IMR-90 (cell line): ENCODE results near the gene ABCB4. TPM values are rescaled to one million over a fixed set of nuclear protein-coding genes. Genes with fewer than 3 reads are reported as not detected.

Experiments used
- ATAC-seq: fragments of 200-7000 bp; cut with Tn5 transposase; 2 replicates; pipeline ENCODE4 v1.9.1; 2020; ENCODE audit warnings: low read depth, mild to moderate bottlenecking, moderate library complexity
- BruUV-seq: library from RNA; stranded (reverse); fragments of 400-500 nt; replicated peaks from 2 replicates; lab custom pipeline; 2021; lab: Mats Ljungman, UMichigan
- CTCF ChIA-PET: fragments of 300-600 bp; formaldehyde crosslinking; extraction: SDS; loops from one replicate; lab custom pipeline; 2021; ENCODE audit warnings: antibody characterized with exemption; lab: Yijun Ruan, JAX
- POLR2A ChIA-PET: fragments of 300-600 bp; sonication (Branson Sonifier 250); formaldehyde crosslinking; loops from one replicate; lab custom pipeline; 2022; ENCODE audit warnings: antibody characterized with exemption; ENCODE audit not compliant: unreplicated experiment; lab: Charles Lee
- DNase-seq: peaks from one replicate; pipeline ENCODE4 v3.0.0; 2013
- H2AFZ ChIP-seq: replicated peaks from 2 replicates; pipeline ENCODE3; 2013; ENCODE audit warnings: low read length, mild to moderate bottlenecking; ENCODE audit not compliant: poor library complexity
- H2AK5ac ChIP-seq: 2 replicates; pipeline ENCODE4 v1.6.1; 2013; ENCODE audit warnings: low read depth, low read length, inconsistent platforms
- H2AK9ac ChIP-seq: replicated peaks from 2 replicates; pipeline ENCODE3; 2013; ENCODE audit warnings: mild to moderate bottlenecking, low read depth, low read length, moderate library complexity; ENCODE audit not compliant: poor library complexity
- H2BK120ac ChIP-seq: 2 replicates; pipeline ENCODE4 v1.6.1; 2013; ENCODE audit warnings: low read depth, low read length, inconsistent platforms
- H2BK15ac ChIP-seq: 3 replicates; pipeline ENCODE4 v1.6.1; 2013; ENCODE audit warnings: low read depth, low read length, inconsistent platforms
- H2BK20ac ChIP-seq: 2 replicates; pipeline ENCODE4 v1.6.1; 2013; ENCODE audit warnings: low read depth, mild to moderate bottlenecking, inconsistent platforms, low read length, moderate library complexity
- H2BK5ac ChIP-seq: 2 replicates; pipeline ENCODE4 v1.6.1; 2013; ENCODE audit warnings: mild to moderate bottlenecking, low read depth, low read length, inconsistent platforms; ENCODE audit not compliant: poor library complexity, severe bottlenecking
- H3K14ac ChIP-seq: replicated peaks from 2 replicates; pipeline ENCODE4 v1.6.1; 2013; ENCODE audit warnings: low read depth, low read length, inconsistent platforms
- H3K18ac ChIP-seq: 2 replicates; pipeline ENCODE4 v1.6.1; 2013; ENCODE audit warnings: low read depth, low read length, control low read depth
- H3K23ac ChIP-seq: 2 replicates; pipeline ENCODE4 v1.6.1; 2013; ENCODE audit warnings: low read depth, low read length, inconsistent platforms
- H3K27ac ChIP-seq: 2 replicates; pipeline ENCODE4 v1.5.1; 2013; ENCODE audit warnings: mild to moderate bottlenecking, control low read depth, low read length; ENCODE audit not compliant: insufficient read depth
- H3K27me3 ChIP-seq: 2 replicates; pipeline ENCODE4 v1.6.1; 2013; ENCODE audit warnings: low read length; ENCODE audit not compliant: control insufficient read depth, insufficient read depth
- H3K36me3 ChIP-seq: 2 replicates; pipeline ENCODE4 v1.6.1; 2013; ENCODE audit warnings: low read length, mixed read lengths; ENCODE audit not compliant: control insufficient read depth, insufficient read depth
- H3K4ac ChIP-seq: 2 replicates; pipeline ENCODE4 v1.6.1; 2013; ENCODE audit warnings: low read depth, low read length, inconsistent platforms
- H3K4me1 ChIP-seq: 2 replicates; pipeline ENCODE4 v1.6.1; 2013; ENCODE audit warnings: low read length, mixed read lengths; ENCODE audit not compliant: control insufficient read depth, insufficient read depth
- H3K4me2 ChIP-seq: 2 replicates; pipeline ENCODE4 v1.6.1; 2013; ENCODE audit warnings: low read depth, mild to moderate bottlenecking, control low read depth, low read length, moderate library complexity
- H3K4me3 ChIP-seq: 2 replicates; pipeline ENCODE4 v1.5.1; 2013; ENCODE audit warnings: low read depth, mild to moderate bottlenecking, control low read depth, low read length, moderate library complexity; ENCODE audit not compliant: insufficient read depth
- H3K56ac ChIP-seq: 2 replicates; pipeline ENCODE4 v1.6.1; 2013; ENCODE audit warnings: low read length, inconsistent platforms; ENCODE audit not compliant: insufficient read depth; ENCODE audit errors: extremely low read depth
- H3K79me1 ChIP-seq, 2 experiments: 2 replicates each; pipeline ENCODE4 v1.6.1; 2013; ENCODE audit warnings: low read length in 2 of 2, inconsistent platforms in 1 of 2, low read depth in 1 of 2
- H3K9ac ChIP-seq: 2 replicates; pipeline ENCODE4 v1.6.1; 2013; ENCODE audit warnings: low read depth, low read length, control low read depth
- H3K9me1 ChIP-seq: 2 replicates; pipeline ENCODE4 v1.6.1; 2013; ENCODE audit warnings: low read length, inconsistent platforms; ENCODE audit not compliant: insufficient read depth
- H3K9me3 ChIP-seq: 2 replicates; pipeline ENCODE4 v1.6.1; 2013; ENCODE audit warnings: low read length; ENCODE audit not compliant: control insufficient read depth, insufficient read depth
- H4K20me1 ChIP-seq: 2 replicates; pipeline ENCODE4 v1.6.1; 2013; ENCODE audit warnings: low read length, inconsistent platforms; ENCODE audit not compliant: insufficient read depth
- H4K5ac ChIP-seq: 2 replicates; pipeline ENCODE4 v1.6.1; 2013; ENCODE audit warnings: mild to moderate bottlenecking, low read depth, low read length, control low read depth
- H4K8ac ChIP-seq, 2 experiments: 2 replicates each; pipeline ENCODE4 v1.6.1; 2013; ENCODE audit warnings: low read depth in 2 of 2, low read length in 2 of 2, control low read depth in 1 of 2, inconsistent platforms in 1 of 2
- H4K91ac ChIP-seq: 2 replicates; pipeline ENCODE4 v1.6.1; 2013; ENCODE audit warnings: low read depth, low read length, inconsistent platforms; ENCODE audit not compliant: insufficient read depth
- CHD1 ChIP-seq: IDR thresholded peaks from 2 replicates; pipeline ENCODE4 v1.6.1; 2012; ENCODE audit warnings: low read depth, low read length, improper control_type of control experiment
- POLR2A ChIP-seq: IDR thresholded peaks from 2 replicates; pipeline ENCODE4 v1.6.1; 2012; ENCODE audit warnings: mild to moderate bottlenecking, low read depth, low read length
- WGBS, 2 experiments: methylation state at CpG; one replicate each; pipeline versions ENCODE4 v1.1.5 to v1.1.7; 2013; ENCODE audit warnings: missing lambda C conversion rate in 2 of 2; ENCODE audit not compliant: insufficient read length in 1 of 2; ENCODE audit errors: extremely low coverage in 2 of 2; 5-methylcytosine and 5-hydroxymethylcytosine counted together
- dilution Hi-C: fragments of 300-500 bp; cut with HindIII; formaldehyde crosslinking; loops from one replicate; pipeline ENCODE4 v1.14.3; 2018; ENCODE audit warnings: low sequenced_read_pairs; ENCODE audit not compliant: unreplicated experiment
- in situ Hi-C: fragments of 300-500 bp; cut with MboI; formaldehyde crosslinking; loops from 3 replicates; pipeline ENCODE4 v1.14.3; 2019; ENCODE audit warnings: low sequenced_read_pairs, inconsistent platforms, mixed read lengths
- intact Hi-C: fragments of 100-400 bp; cut with micrococcal nuclease; formaldehyde crosslinking; loops from 2 replicates; pipeline ENCODE4 v1.10.0; 2022
- polyA plus RNA-seq, 3 experiments: library from polyadenylated mRNA; depleted of rRNA; stranded (reverse); fragments of >200 nt; gene quantifications; 2 replicates each; pipeline ENCODE4 v1.2.3, GENCODE V29; 2012; ENCODE audit warnings: low replicate concordance in 1 of 3
- total RNA-seq: library from RNA; depleted of rRNA; stranded (reverse); fragments of >200 nt; gene quantifications from 2 replicates; pipeline ENCODE4 v1.2.3, GENCODE V29; 2012

Gene ABCB4
- total and polyA plus RNA-seq, 2 of the 4 experiments (the other 2 are of a cell fraction): not detected

- dilution Hi-C loops: no loop called here
- no peak overlapping the region for H3K4me3 ChIP-seq
- intact Hi-C loops: no loop called here
- no peak for DNase-seq
- H2AK9ac ChIP-seq: no peak overlapping the region
- no peaks in the 10 kb centered on the region for H3K4me1 ChIP-seq
- no peaks in the 10 kb centered on the region for H4K20me1 ChIP-seq
- no peak overlapping the region for H2AFZ ChIP-seq
- no peak for TF ChIP-seq POLR2A
- TF ChIP-seq CHD1: no peak
- ATAC-seq: no peak
- no peak overlapping the region for H3K27ac ChIP-seq
- H3K4ac ChIP-seq: no peak overlapping the region
- H3K14ac ChIP-seq: no peak overlapping the region
- no CpG with 5 or more reads among the region's 2 CpGs for WGBS, 2 experiments
- H3K36me3 ChIP-seq: no peaks in the 10 kb centered on the region
- no peak overlapping the region for H4K8ac ChIP-seq
- CTCF ChIA-PET: no interaction called here
- H2BK15ac ChIP-seq: no peak overlapping the region
- no peak overlapping the region for H2AK5ac ChIP-seq
- no peaks in the 10 kb centered on the region for H3K79me1 ChIP-seq
- peaks cover 2% of the 10 kb centered on the region; the same call in 1 of the 2 replicates for H3K27me3 ChIP-seq
- H2BK120ac ChIP-seq: no peak overlapping the region
- H3K4me2 ChIP-seq: no peak overlapping the region
- H2BK5ac ChIP-seq: no peak overlapping the region
- no peak overlapping the region for H3K23ac ChIP-seq
- no peaks in the 10 kb centered on the region for H3K9me3 ChIP-seq
- no peak overlapping the region for H4K5ac ChIP-seq
- POLR2A ChIA-PET: no interaction called here
- H2BK20ac ChIP-seq: no peak overlapping the region
- H4K91ac ChIP-seq: no peak overlapping the region
- H3K18ac ChIP-seq: no peak overlapping the region
- H3K9ac ChIP-seq: no peak overlapping the region
- H3K56ac ChIP-seq: no peak overlapping the region
- no TSS peak for BruUV-seq
- no peaks in the 10 kb centered on the region for H3K9me1 ChIP-seq
- in situ Hi-C loops: no loop called here
These were observed 15.5 kb downstream of the ABCB4 start for GRCh38 chr7:87459941-87460340.
